Hippocampal formation (tissue), 2 donors: ENCODE results near the gene CDK6.

Experiments
- DNase-seq, 2 donors: peaks; one replicate each; lab custom pipeline; 2025; lab: John Stamatoyannopoulos, UW

Gene CDK6

DNA sequence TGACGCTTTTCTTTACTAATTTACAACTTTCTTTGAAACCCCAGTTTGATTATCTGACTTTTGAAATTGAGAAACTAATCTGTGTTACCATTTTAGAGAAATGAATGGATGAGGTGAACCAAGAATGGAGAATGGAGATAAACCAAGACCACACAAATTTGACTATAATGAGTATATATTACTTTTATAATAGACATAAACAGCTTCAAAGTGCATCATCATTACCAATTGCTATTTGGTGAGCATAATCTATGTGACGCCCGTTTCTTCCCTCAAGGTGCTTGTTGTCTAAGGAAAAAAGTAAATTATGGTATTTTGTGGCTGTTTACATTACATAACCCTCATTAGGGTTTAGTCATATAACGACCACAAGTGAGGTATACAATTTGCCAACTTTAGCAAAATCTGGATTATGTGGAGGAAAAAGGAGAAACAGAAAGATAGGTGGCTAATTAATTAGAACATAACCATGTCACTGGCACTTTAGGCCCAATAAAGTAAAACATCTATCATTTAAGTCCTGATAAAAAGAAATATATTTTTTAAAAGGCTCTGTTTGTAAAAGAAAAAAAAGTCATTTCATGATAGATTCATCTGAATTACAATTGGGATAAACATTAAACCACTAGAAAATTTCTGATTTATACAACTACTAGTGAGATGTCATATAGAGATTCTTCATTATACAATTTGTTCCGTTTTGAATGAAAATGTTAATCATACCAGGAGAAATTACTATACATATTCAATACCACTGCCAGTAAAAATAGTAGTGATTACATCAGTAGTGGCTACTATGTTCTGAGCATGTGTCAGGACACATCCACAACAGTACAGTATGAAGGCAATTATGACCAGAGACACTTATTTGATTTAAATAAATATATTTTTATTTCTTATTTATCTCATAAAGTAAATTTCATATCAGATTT, 128.0 kb downstream of the CDK6 start:
- no peak for DNase-seq

DNA sequence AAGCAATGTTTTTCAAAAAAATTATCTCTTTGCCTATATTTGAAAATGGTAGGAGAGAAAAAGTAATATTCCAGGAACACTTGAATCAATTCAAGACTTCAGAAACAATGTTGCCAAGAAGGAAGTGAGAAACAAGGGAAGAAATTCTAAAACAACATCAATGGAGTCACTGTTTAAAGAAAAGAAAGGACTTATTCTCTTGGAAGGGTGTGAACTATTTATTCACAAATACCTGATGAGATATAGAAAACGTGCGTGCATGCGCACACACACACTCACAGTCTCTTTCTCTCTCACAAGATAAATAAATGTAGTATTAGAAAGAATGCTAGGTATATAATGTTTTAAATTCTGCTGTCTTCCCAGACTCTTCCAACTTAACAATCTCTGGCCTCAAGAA, 128.9 kb downstream of the CDK6 start:
- DNase-seq, result no peak

GRCh38 chr7:92706563-92706962, 129.8 kb downstream of the CDK6 start:
- DNase-seq, result no peak

DNA sequence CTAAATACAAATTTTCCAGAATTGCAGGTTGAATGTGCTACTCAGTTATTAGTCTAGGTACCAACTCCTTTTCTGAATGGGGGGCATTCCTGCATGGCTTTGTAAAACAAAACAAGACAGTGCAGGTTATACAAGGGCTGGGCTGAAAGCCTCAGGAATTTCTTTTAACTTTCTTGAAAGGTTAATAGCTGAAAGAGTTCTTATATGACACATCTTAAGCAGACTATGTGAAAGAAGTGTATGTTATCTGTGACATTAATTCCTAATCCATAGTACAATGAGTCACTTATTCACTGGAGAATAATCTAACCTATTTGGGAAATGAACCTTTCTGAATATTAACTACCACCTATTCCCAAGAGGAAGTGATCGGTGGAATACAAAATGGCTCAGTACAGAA, 130.5 kb downstream of the CDK6 start:
- no peak for DNase-seq

GRCh38 chr7:92704858-92705257, 131.5 kb downstream of the CDK6 start:
- no peak for DNase-seq

DNA sequence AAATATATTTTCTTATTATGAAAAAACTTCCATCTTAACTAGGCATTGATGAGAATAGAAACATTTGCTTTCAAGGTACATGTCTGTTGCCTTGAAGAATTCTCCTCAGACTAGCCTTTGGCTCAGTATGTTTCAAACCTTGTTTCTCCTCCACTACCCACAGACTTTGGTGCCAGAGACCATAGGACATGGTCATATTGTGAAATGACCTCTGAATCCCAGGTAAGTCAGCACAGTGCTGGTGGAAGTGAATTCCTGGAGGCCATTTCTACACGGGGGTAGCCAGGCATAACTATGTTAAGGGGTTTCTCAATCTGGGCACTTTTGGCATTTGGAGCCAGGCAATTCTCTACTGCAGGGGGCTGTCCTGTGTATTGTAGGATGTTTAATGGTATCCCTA, 133.8 kb downstream of the CDK6 start:
- DNase-seq, result no peak

- no peak for DNase-seq
These were observed 136.3 kb downstream of the CDK6 start for GRCh38 chr7:92699966-92700514.

- no peak for DNase-seq
These were observed 136.8 kb downstream of the CDK6 start for GRCh38 chr7:92699560-92699959.

GRCh38 chr7:92698237-92698841, 138.0 kb downstream of the CDK6 start:
- DNase-seq, result peak; percentile 53 to 66

GRCh38 chr7:92697414-92697813, 139.0 kb downstream of the CDK6 start:
- no peak for DNase-seq

DNA sequence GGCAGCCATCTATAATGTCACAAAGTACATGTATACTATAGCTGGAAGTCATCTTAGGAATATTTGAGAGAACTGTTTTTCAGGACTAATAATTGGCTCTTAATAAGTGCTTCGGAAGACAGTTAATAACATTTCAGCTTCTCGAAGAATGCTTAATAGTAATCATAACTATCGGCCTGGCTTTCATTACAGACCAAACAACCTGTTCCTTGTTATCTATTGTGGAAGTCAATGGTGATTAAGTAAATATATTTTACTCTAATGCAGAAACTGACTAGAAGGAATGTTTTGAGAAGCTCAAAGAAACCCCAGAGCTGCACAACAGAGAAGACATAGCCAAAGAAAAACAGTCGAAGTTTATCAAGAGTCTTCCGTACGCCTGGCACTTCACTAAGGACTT, 139.4 kb downstream of the CDK6 start:
- DNase-seq, result no peak

DNA sequence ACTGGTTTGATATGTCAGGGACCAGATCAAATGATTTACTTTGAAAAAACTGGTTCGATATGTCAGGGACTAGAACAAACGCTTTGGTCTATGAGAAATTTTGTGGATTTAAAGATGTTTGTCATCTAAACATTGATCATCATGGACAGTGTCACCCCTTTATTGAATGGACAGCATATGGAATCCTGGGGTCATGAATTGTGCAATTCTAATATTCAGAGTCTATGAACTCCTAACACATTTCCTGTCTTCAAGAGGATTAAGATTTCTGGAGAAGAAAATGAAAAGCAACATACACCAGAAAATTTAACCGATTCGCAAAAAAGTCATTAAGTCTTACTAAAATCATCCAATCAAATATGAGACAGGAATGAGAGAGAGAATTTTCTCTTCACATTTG, 139.8 kb downstream of the CDK6 start:
- DNase-seq, result no peak

- DNase-seq, result peak; percentile 43 to 52
These were observed 140.8 kb downstream of the CDK6 start for GRCh38 chr7:92695308-92696261.

- no peak for DNase-seq
These were observed 142.2 kb downstream of the CDK6 start for GRCh38 chr7:92694211-92694610.

DNA sequence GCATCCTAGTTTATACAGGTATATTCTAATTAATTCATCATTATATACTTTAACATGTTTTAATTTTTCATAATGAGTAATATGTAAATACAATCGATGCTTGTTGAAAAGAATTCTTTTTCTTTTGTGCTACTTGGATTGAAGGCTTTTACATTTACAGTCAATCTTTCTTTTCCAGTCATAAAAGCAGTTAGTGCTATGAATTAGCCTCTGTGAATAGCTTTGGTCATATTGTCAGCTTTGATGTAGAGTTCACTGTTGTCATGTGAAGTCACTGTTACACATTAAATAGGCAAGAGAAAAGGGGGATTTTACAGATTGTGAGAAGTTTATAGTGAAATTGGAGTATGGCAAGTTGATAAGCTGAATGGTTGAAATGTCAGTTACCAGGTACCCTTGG, 142.9 kb downstream of the CDK6 start:
- DNase-seq, result no peak

GRCh38 chr7:92691578-92691977, 144.8 kb downstream of the CDK6 start:
- DNase-seq, result peak in 1 of 2 donors; percentile 54

GRCh38 chr7:92685136-92686042, 151.0 kb downstream of the CDK6 start:
- no peak for DNase-seq

DNA sequence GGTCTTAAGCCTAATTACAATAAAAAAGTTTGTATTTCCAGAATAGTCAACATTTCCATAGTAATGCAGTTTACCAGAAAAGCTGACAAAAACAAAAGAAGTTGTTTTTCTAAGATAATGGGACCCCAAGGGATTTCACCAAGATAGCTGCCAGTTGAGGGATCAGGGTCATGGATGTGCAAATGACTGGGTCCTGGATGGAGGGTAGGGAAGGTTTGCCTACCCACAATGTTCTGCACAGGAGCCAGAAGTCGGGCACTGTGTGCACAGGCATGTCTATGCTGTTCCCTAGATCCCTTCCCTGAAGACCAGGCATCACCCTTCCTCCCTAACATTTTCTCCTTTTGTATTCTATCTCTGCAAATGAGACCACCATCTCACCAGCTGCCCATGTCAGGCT, 152.1 kb downstream of the CDK6 start:
- DNase-seq, result no peak

- no peak for DNase-seq
These were observed 153.4 kb downstream of the CDK6 start for GRCh38 chr7:92682903-92683539.

- DNase-seq, result no peak
These were observed 154.0 kb downstream of the CDK6 start for GRCh38 chr7:92682330-92682729.
